A549 treated with CORT108297 at 1 μM for 4 hours (cell line): ENCODE results near the gene NRK. TPM values are rescaled to one million over a fixed set of nuclear protein-coding genes. Genes with fewer than 3 reads are reported as not detected.

ENCODE experiments used
- total RNA-seq: library from RNA; stranded (reverse); fragments of 200-300 nt; extraction: Qiagen RNA extraction; gene quantifications from 5 replicates; pipeline ENCODE4 v1.2.3, GENCODE V29; 2022

The NRK gene
- total RNA-seq: not detected in 5 replicates

GRCh38 chrX:105822138-105823091 is at the start of gene NRK:
Gene NRK, plus strand, starts transcription at chrX:105822539. Its CDS starts 307 bp downstream, at chrX:105822846.

Other genes with a start within 250 kb of the NRK start
- gene SERPINA7, start 216.2 kb downstream of the NRK start, total RNA-seq: not detected in 5 replicates